SK-N-SH (cell line): ENCODE data around the gene RRP8. TPM values are rescaled to one million over a fixed set of nuclear protein-coding genes. Genes with fewer than 3 reads are reported as not detected.

ENCODE experiments used
- CTCF ChIA-PET: fragments of 300-600, 350-600 bp; formaldehyde crosslinking; extraction: SDS; loops from one replicate; lab custom pipeline; 2021; lab: Yijun Ruan, JAX
- POLR2A ChIA-PET: fragments of 350-600 bp; sonication (Branson Sonifier 250); formaldehyde crosslinking; extraction: SDS; loops from one replicate; lab custom pipeline; 2020; ENCODE audit warnings: antibody characterized with exemption, inconsistent platforms; lab: Yijun Ruan, JAX
- DNase-seq: peaks from one replicate; pipeline ENCODE4 v3.0.0; 2012
- H2AFZ ChIP-seq: fragments of 200-600 bp; sonication (generic); 2 replicates; pipeline ENCODE4 v1.8.1; 2016; ENCODE audit warnings: antibody characterized with exemption, mild to moderate bottlenecking, low read depth
- H3F3A ChIP-seq: fragments of 200-600 bp; sonication (generic); replicated peaks from 2 replicates; pipeline ENCODE3; 2016; ENCODE audit warnings: antibody characterized with exemption, mild to moderate bottlenecking; ENCODE audit not compliant: insufficient read depth
- H3K27ac ChIP-seq, 2 experiments: fragments of 200-500 bp in 1 of 2; fragments of 200-600 bp in 1 of 2; sonication (Bioruptor generic) in 1 of 2; sonication (generic), shearing (Covaris generic) in 1 of 2; 2 replicates each; pipeline versions ENCODE4 v1.5.1 to v1.6.1; 2014 to 2016; ENCODE audit warnings: low read depth in 2 of 2, inconsistent platforms in 1 of 2, low read length in 1 of 2, mild to moderate bottlenecking in 1 of 2, mixed read lengths in 1 of 2
- H3K27me3 ChIP-seq: fragments of 200-600 bp; sonication (generic), shearing (Covaris generic); 2 replicates; pipeline ENCODE4 v1.6.1; 2016; ENCODE audit warnings: mixed run types; ENCODE audit not compliant: insufficient read depth
- H3K36me3 ChIP-seq, 2 experiments: fragments of 200-500 bp in 1 of 2; fragments of 200-600 bp in 1 of 2; sonication (Bioruptor generic) in 1 of 2; sonication (generic) in 1 of 2; replicated peaks in 1 of 2; 2 replicates each; pipeline versions ENCODE3 to v1.5.1; 2014 to 2016; ENCODE audit warnings: low read length in 1 of 2, mild to moderate bottlenecking in 1 of 2; ENCODE audit not compliant: insufficient read depth in 2 of 2, control insufficient read depth in 1 of 2
- H3K4me1 ChIP-seq, 2 experiments: fragments of 200-500 bp in 1 of 2; fragments of 200-600 bp in 1 of 2; sonication (Bioruptor generic) in 1 of 2; sonication (generic), shearing (Covaris generic) in 1 of 2; 2 replicates each; pipeline versions ENCODE4 v1.5.1 to v1.6.1; 2014 to 2016; ENCODE audit warnings: low read depth in 1 of 2, low read length in 1 of 2, mixed run types in 1 of 2; ENCODE audit not compliant: insufficient read depth in 2 of 2, control insufficient read depth in 1 of 2
- H3K4me2 ChIP-seq: fragments of 200-600 bp; sonication (generic), shearing (Covaris generic); 2 replicates; pipeline ENCODE4 v1.6.1; 2017; ENCODE audit warnings: mixed run types
- H3K4me3 ChIP-seq, 2 experiments: fragments of 200-500 bp in 1 of 2; fragments of 200-600 bp in 1 of 2; sonication (Bioruptor generic) in 1 of 2; sonication (generic), shearing (Covaris generic) in 1 of 2; 2 replicates each; pipeline versions ENCODE4 v1.5.1 to v1.8.1; 2014 to 2016; ENCODE audit warnings: low read depth in 2 of 2, inconsistent platforms in 1 of 2, low read length in 1 of 2, mild to moderate bottlenecking in 1 of 2, mixed read lengths in 1 of 2, moderate library complexity in 1 of 2
- H3K79me2 ChIP-seq: fragments of 200-600 bp; sonication (generic); 2 replicates; pipeline ENCODE4 v1.8.1; 2017; ENCODE audit warnings: mild to moderate bottlenecking; ENCODE audit not compliant: insufficient read depth
- H3K9ac ChIP-seq: fragments of 200-600 bp; sonication (generic); 2 replicates; pipeline ENCODE4 v1.6.1; 2017; ENCODE audit warnings: mixed run types
- H3K9me2 ChIP-seq: fragments of 200-600 bp; sonication (generic); 2 replicates; pipeline ENCODE4 v1.6.1; 2017; ENCODE audit warnings: mixed run types
- H3K9me3 ChIP-seq: fragments of 200-600 bp; sonication (generic); 2 replicates; pipeline ENCODE4 v1.6.1; 2017; ENCODE audit warnings: mixed run types, mild to moderate bottlenecking, moderate library complexity
- H4K20me1 ChIP-seq: fragments of 200-600 bp; sonication (generic); 2 replicates; pipeline ENCODE4 v1.6.1; 2017; ENCODE audit warnings: mild to moderate bottlenecking, mixed run types; ENCODE audit not compliant: insufficient read depth
- CHD2 ChIP-seq: fragments of 150-350 bp; IDR thresholded peaks from 2 replicates; pipeline ENCODE4 v1.6.1; 2018; ENCODE audit warnings: low read length; ENCODE audit not compliant: partially characterized antibody
- ELF1 ChIP-seq: IDR thresholded peaks from 2 replicates; pipeline ENCODE4 v1.4.0; 2012
- EP300 ChIP-seq, 2 experiments: IDR thresholded peaks; 2 replicates each; pipeline versions ENCODE4 v1.4.0 to v1.6.1; 2012; ENCODE audit warnings: borderline replicate concordance in 1 of 2, low read depth in 1 of 2, low read length in 1 of 2
- EZH2phosphoT487 ChIP-seq: fragments of 200-600 bp; sonication (generic); IDR thresholded peaks from 2 replicates; pipeline ENCODE4 v1.6.1; 2017; ENCODE audit warnings: low read depth, mixed run types, mild to moderate bottlenecking, antibody characterized with exemption, moderate library complexity, borderline replicate concordance
- FOSL2 ChIP-seq: IDR thresholded peaks from 2 replicates; pipeline ENCODE4 v1.4.0; 2012; ENCODE audit warnings: low read depth, mild to moderate bottlenecking, moderate library complexity, borderline replicate concordance
- FOXJ3 ChIP-seq: sonication (generic); formaldehyde crosslinking; IDR thresholded peaks from 2 replicates; pipeline ENCODE4 v1.5.1; 2020; ENCODE audit warnings: mild to moderate bottlenecking, missing genetic modification reagents
- FOXM1 ChIP-seq: IDR thresholded peaks from 2 replicates; pipeline ENCODE4 v1.4.0; 2012; ENCODE audit warnings: low read depth, mild to moderate bottlenecking
- GABPA ChIP-seq: IDR thresholded peaks from 2 replicates; pipeline ENCODE4 v1.4.0; 2012; ENCODE audit warnings: low read depth, mild to moderate bottlenecking
- JUND ChIP-seq: IDR thresholded peaks from 2 replicates; pipeline ENCODE4 v1.4.0; 2012
- MEF2A ChIP-seq: IDR thresholded peaks from 2 replicates; pipeline ENCODE4 v1.4.0; 2012; ENCODE audit warnings: low read depth, borderline replicate concordance
- NRF1 ChIP-seq: IDR thresholded peaks from 2 replicates; pipeline ENCODE4 v1.6.1; 2012; ENCODE audit warnings: low read depth, mild to moderate bottlenecking, low read length
- POLR2AphosphoS5 ChIP-seq: IDR thresholded peaks from 2 replicates; pipeline ENCODE4 v1.6.1; 2012; ENCODE audit warnings: low read depth, low read length
- RCOR1 ChIP-seq: fragments of 150-350 bp; IDR thresholded peaks from 2 replicates; pipeline ENCODE4 v1.6.1; 2017; ENCODE audit warnings: antibody characterized with exemption, low read length
- RXRA ChIP-seq: IDR thresholded peaks from 2 replicates; pipeline ENCODE4 v1.4.0; 2012; ENCODE audit warnings: low read depth, mild to moderate bottlenecking, borderline replicate concordance
- TEAD4 ChIP-seq: IDR thresholded peaks from 2 replicates; pipeline ENCODE4 v1.4.0; 2012; ENCODE audit warnings: mild to moderate bottlenecking, borderline replicate concordance; ENCODE audit not compliant: insufficient read depth
- USF1 ChIP-seq: IDR thresholded peaks from 2 replicates; pipeline ENCODE4 v1.4.0; 2012; ENCODE audit warnings: low read depth, borderline replicate concordance
- USF2 ChIP-seq: fragments of 150-350 bp; IDR thresholded peaks from 2 replicates; pipeline ENCODE4 v1.6.1; 2017; ENCODE audit warnings: antibody characterized with exemption, low read length, low read depth, borderline replicate concordance
- ZBTB33 ChIP-seq: IDR thresholded peaks from 2 replicates; pipeline ENCODE4 v1.4.0; 2012; ENCODE audit warnings: low read depth, borderline replicate concordance
- WGBS: methylation state at CpG from one replicate; pipeline ENCODE4 v1.1.6; 2017; ENCODE audit warnings: low lambda C conversion rate; 5-methylcytosine and 5-hydroxymethylcytosine counted together
- polyA plus RNA-seq, 3 experiments: library from polyadenylated mRNA; depleted of rRNA; stranded (reverse); fragments of >200 nt; gene quantifications; 2 replicates each; pipeline ENCODE4 v1.2.3, GENCODE V29; 2012
- TF ChIP-seq, protein P1 (sequence below): fragments of 150-350 bp; IDR thresholded peaks from 2 replicates; pipeline ENCODE4 v1.6.1; 2016; ENCODE audit warnings: mild to moderate bottlenecking, low read depth, low read length
- TF ChIP-seq, protein P2 (sequence below): IDR thresholded peaks from 2 replicates; pipeline ENCODE4 v1.4.0; 2012; ENCODE audit warnings: low read depth

The RRP8 gene
- polyA plus RNA-seq, 1 of the 3 experiments (the other 2 are of a cell fraction), result 7.8 TPM

DNA sequence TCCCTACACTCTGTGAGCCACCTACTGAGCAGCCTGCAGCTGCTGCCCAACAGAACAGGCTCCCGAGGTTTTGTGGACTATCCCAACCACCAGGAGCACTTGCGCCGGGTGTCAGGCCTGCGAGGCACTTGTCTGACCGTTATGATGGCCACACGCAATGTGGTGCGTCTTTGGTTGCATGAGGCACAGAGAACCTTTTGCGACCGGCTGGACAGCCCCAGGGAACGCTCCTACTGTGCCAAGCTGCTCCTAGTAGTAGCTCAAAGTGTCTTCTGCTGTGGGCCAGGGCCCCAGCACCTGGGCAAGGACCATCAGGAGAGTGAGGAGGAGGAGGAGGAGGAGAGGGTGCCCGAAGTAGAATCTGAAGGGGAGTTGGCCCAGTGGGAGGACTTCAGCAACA is 46.4 kb downstream of the RRP8 start:
- ChIA-PET POLR2A (no interaction called here), CTCF (interaction anchor here (1.1 to 1.7 kb wide), 3 partner anchors 12 to 126 kb away, joined by 3 to 4 read pairs (median 3); partner anchors contain the start of gene MRPL17)
- no peak overlapping the region for H3K4me2 ChIP-seq
- 67% methylated on average over 2 of the region's 11 CpGs for WGBS
- TF ChIP-seq POLR2AphosphoS5, result no peak
- no peak for TF ChIP-seq EP300 (IDR thresholded peaks at IDR 0.05; ENCODE audit: borderline replicate concordance in 1 of 2, low read depth in 1 of 2, low read length in 1 of 2)
- TF ChIP-seq JUND, result no peak
- TF ChIP-seq RXRA, result no peak
- TF ChIP-seq USF1, result no peak
- no peak for TF ChIP-seq USF2
- TF ChIP-seq, protein P1, sequence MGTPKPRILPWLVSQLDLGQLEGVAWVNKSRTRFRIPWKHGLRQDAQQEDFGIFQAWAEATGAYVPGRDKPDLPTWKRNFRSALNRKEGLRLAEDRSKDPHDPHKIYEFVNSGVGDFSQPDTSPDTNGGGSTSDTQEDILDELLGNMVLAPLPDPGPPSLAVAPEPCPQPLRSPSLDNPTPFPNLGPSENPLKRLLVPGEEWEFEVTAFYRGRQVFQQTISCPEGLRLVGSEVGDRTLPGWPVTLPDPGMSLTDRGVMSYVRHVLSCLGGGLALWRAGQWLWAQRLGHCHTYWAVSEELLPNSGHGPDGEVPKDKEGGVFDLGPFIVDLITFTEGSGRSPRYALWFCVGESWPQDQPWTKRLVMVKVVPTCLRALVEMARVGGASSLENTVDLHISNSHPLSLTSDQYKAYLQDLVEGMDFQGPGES, result no peak
- no peak for TF ChIP-seq EZH2phosphoT487
- TF ChIP-seq MEF2A, result no peak
- no peaks in the 10 kb centered on the region for H3K79me2 ChIP-seq
- H4K20me1 ChIP-seq, result no peaks in the 10 kb centered on the region
- no peak overlapping the region for H3K9ac ChIP-seq
- no peaks in the 10 kb centered on the region for H3F3A ChIP-seq
- H3K9me3 ChIP-seq, result no peaks in the 10 kb centered on the region
- H3K27me3 ChIP-seq, result no peaks in the 10 kb centered on the region
- H3K4me3 ChIP-seq, result no peak overlapping the region
- no peaks in the 10 kb centered on the region for H3K36me3 ChIP-seq
- no peak overlapping the region for H2AFZ ChIP-seq
- no peak for DNase-seq
- no peaks in the 10 kb centered on the region for H3K4me1 ChIP-seq
- no peak overlapping the region for H3K27ac ChIP-seq
- no peaks in the 10 kb centered on the region for H3K9me2 ChIP-seq

DNA sequence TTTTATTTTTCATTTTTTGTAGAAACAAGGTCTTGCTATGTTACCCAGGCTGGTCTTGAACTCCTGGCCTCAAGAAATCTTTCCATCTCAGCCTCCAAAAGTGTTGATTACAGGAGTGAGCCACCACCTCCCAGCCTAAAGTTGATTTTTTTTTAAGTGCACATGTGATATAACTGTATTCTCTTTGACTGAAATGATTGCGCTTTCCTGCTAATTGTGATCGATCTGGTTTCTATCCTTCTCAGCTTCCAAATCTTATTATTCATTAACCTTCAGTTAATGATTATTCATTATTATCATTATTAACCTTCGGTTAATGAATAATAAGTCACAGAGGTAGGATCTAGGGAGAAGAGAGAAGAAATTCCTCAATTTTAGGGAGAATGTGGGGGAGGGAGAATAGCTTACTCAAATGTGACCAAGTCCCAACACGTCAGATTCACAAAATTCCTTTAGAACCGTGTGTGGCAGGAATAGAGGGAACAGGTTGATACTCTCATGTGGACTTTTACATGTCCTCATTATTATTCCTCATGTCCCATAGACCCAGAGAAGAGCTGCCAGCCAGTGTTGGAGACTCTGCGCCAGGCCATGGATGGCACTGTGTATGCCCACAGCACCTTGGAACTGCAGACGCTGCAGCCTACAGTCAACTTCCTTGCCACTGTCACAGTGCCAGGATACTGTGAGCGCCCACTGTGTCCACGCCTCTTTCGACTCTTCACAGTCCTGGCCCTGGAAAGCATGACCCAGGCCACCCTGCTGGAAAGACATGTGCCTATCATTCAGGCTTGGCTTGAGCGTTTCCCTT is 47.1 kb downstream of the RRP8 start:
- H3K27ac ChIP-seq, result no peak overlapping the region
- H3K4me3 ChIP-seq, result no peak overlapping the region
- CTCF ChIA-PET, result interaction anchor here (1.1 to 1.3 kb wide), 3 partner anchors 12 to 177 kb away, joined by 3 to 4 read pairs (median 3); partner anchors contain the start of gene MRPL17
- H3K4me1 ChIP-seq, result no peaks in the 10 kb centered on the region
- H3K79me2 ChIP-seq, result no peaks in the 10 kb centered on the region
- H3K9me3 ChIP-seq, result no peaks in the 10 kb centered on the region
- H4K20me1 ChIP-seq, result no peaks in the 10 kb centered on the region
- DNase-seq, result no peak
- H3K36me3 ChIP-seq, result no peaks in the 10 kb centered on the region
- H3K9ac ChIP-seq, result no peak overlapping the region
- H3F3A ChIP-seq, result no peaks in the 10 kb centered on the region
- no peaks in the 10 kb centered on the region for H3K9me2 ChIP-seq
- WGBS, result 92% methylated on average over 9 of the region's 11 CpGs
- no peak overlapping the region for H2AFZ ChIP-seq
- H3K4me2 ChIP-seq, result no peak overlapping the region
- no peaks in the 10 kb centered on the region for H3K27me3 ChIP-seq
- POLR2A ChIA-PET, result no interaction called here
- TF ChIP-seq, protein P2, sequence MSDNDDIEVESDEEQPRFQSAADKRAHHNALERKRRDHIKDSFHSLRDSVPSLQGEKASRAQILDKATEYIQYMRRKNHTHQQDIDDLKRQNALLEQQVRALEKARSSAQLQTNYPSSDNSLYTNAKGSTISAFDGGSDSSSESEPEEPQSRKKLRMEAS, result no peak
- TF ChIP-seq MEF2A, result no peak
- no peak for TF ChIP-seq FOXM1
- TF ChIP-seq NRF1, result no peak
- TF ChIP-seq ZBTB33, result no peak
- TF ChIP-seq RXRA, result no peak
- TF ChIP-seq CHD2, result no peak
- no peak for TF ChIP-seq USF1
- TF ChIP-seq ELF1, result no peak
- TF ChIP-seq FOXJ3 (CRISPR knock-in tag), result no peak
- TF ChIP-seq FOSL2, result no peak
- TF ChIP-seq TEAD4, result no peak
- no peak for TF ChIP-seq EZH2phosphoT487
- TF ChIP-seq GABPA, result no peak
- TF ChIP-seq RCOR1, result no peak
